Trophoblast cell (in vitro differentiated cells and primary cell): Measurements from ENCODE around the gene NUP54.

Experiments used
- DNase-seq, 2 donors: peaks; one replicate each; pipeline ENCODE4 v3.0.0-alpha.2; 2016
- H2AFZ ChIP-seq: 2 replicates; pipeline ENCODE4 v1.6.1; 2013; ENCODE audit warnings: low read length, moderate library complexity, mild to moderate bottlenecking; ENCODE audit not compliant: insufficient read depth, poor library complexity
- H2AK5ac ChIP-seq: 2 replicates; pipeline ENCODE4 v1.6.1; 2013; ENCODE audit warnings: mild to moderate bottlenecking, low read length
- H2BK120ac ChIP-seq: 2 replicates; pipeline ENCODE4 v1.6.1; 2013; ENCODE audit warnings: low read length, mild to moderate bottlenecking, moderate library complexity; ENCODE audit not compliant: insufficient read depth, poor library complexity
- H2BK12ac ChIP-seq: 2 replicates; pipeline ENCODE4 v1.6.1; 2013; ENCODE audit warnings: mild to moderate bottlenecking, low read length, moderate library complexity
- H2BK5ac ChIP-seq: 2 replicates; pipeline ENCODE4 v1.6.1; 2013; ENCODE audit warnings: low read length, low read depth, moderate library complexity, mild to moderate bottlenecking; ENCODE audit not compliant: poor library complexity
- H3K14ac ChIP-seq: 2 replicates; pipeline ENCODE4 v1.6.1; 2013; ENCODE audit warnings: mild to moderate bottlenecking, low read length
- H3K18ac ChIP-seq: 2 replicates; pipeline ENCODE4 v1.6.1; 2013; ENCODE audit warnings: mild to moderate bottlenecking, low read length
- H3K23ac ChIP-seq: 2 replicates; pipeline ENCODE4 v1.6.1; 2013; ENCODE audit warnings: low read length
- H3K27ac ChIP-seq: 2 replicates; pipeline ENCODE4 v1.5.1; 2013; ENCODE audit warnings: low read depth, mild to moderate bottlenecking, inconsistent platforms, low read length, moderate library complexity
- H3K27me3 ChIP-seq: 2 replicates; pipeline ENCODE4 v1.6.1; 2013; ENCODE audit warnings: inconsistent platforms, mild to moderate bottlenecking, low read length, moderate library complexity; ENCODE audit not compliant: insufficient read depth
- H3K36me3 ChIP-seq, 2 experiments: 1 replicate in 1 of 2; 2 replicates in 1 of 2; pipeline ENCODE4 v1.6.1; 2013; ENCODE audit warnings: low read length in 2 of 2, mild to moderate bottlenecking in 2 of 2, moderate library complexity in 1 of 2; ENCODE audit not compliant: insufficient read depth in 2 of 2, control insufficient read depth in 1 of 2
- H3K4ac ChIP-seq: 2 replicates; pipeline ENCODE4 v1.6.1; 2013; ENCODE audit warnings: low read depth, mild to moderate bottlenecking, low read length, moderate library complexity
- H3K4me1 ChIP-seq, 2 experiments: 1 replicate in 1 of 2; 2 replicates in 1 of 2; pipeline ENCODE4 v1.6.1; 2013; ENCODE audit warnings: low read length in 2 of 2, mild to moderate bottlenecking in 2 of 2, moderate library complexity in 1 of 2; ENCODE audit not compliant: insufficient read depth in 2 of 2, control insufficient read depth in 1 of 2
- H3K4me2 ChIP-seq: 2 replicates; pipeline ENCODE4 v1.6.1; 2013; ENCODE audit warnings: inconsistent platforms, mild to moderate bottlenecking, low read length, moderate library complexity
- H3K4me3 ChIP-seq: 2 replicates; pipeline ENCODE4 v1.5.1; 2013; ENCODE audit warnings: mild to moderate bottlenecking, low read depth, low read length, inconsistent platforms
- H3K79me1 ChIP-seq: one replicate; pipeline ENCODE4 v1.6.1; 2013; ENCODE audit warnings: low read length
- H3K79me2 ChIP-seq: 2 replicates; pipeline ENCODE4 v1.6.1; 2013; ENCODE audit warnings: low read length, mild to moderate bottlenecking; ENCODE audit not compliant: control insufficient read depth, insufficient read depth, poor library complexity
- H3K9ac ChIP-seq: 2 replicates; pipeline ENCODE4 v1.6.1; 2013; ENCODE audit warnings: mild to moderate bottlenecking, low read length
- H3K9me3 ChIP-seq: 2 replicates; pipeline ENCODE4 v1.6.1; 2013; ENCODE audit warnings: low read depth, mild to moderate bottlenecking, control low read depth, inconsistent platforms, low read length; ENCODE audit not compliant: insufficient read depth
- H4K12ac ChIP-seq: 2 replicates; pipeline ENCODE4 v1.6.1; 2013; ENCODE audit warnings: low read depth, mild to moderate bottlenecking, low read length, moderate library complexity
- H4K8ac ChIP-seq: 2 replicates; pipeline ENCODE4 v1.6.1; 2013; ENCODE audit warnings: low read depth, mild to moderate bottlenecking, low read length, moderate library complexity
- H4K91ac ChIP-seq: one replicate; pipeline ENCODE4 v1.6.1; 2013; ENCODE audit warnings: low read depth, mild to moderate bottlenecking, low read length, moderate library complexity
- whole genome bisulfite sequencing: extraction: QIAGEN DNeasy Blood & Tissue Kit; methylation state at CpG from one replicate; pipeline ENCODE4 v1.1.7; 2013; ENCODE audit warnings: missing lambda C conversion rate; ENCODE audit not compliant: insufficient read length, insufficient coverage; ENCODE audit errors: extremely low coverage; 5-methylcytosine and 5-hydroxymethylcytosine counted together

The NUP54 gene

GRCh38 chr4:76127754-76128153 is 20.4 kb downstream of the NUP54 start:
- no peak overlapping the region for H2BK12ac ChIP-seq
- no peak overlapping the region for H2BK120ac ChIP-seq
- no peak overlapping the region for H4K12ac ChIP-seq

GRCh38 chr4:76125816-76126215 is 22.4 kb downstream of the NUP54 start:
- Histone ChIP-seq H2BK5ac (no peak overlapping the region), H4K91ac (no peak overlapping the region), H4K8ac (no peak overlapping the region), H3K4ac (no peak overlapping the region), H3K9me3 (no peaks in the 10 kb centered on the region), H3K14ac (no peak overlapping the region), H3K18ac (no peak overlapping the region), H3K79me2 (no peaks in the 10 kb centered on the region), H3K4me2 (no peak overlapping the region), H3K27ac (no peak overlapping the region), H3K23ac (no peak overlapping the region), H3K4me3 (no peak overlapping the region), H3K27me3 (no peaks in the 10 kb centered on the region), H3K79me1 (no peaks in the 10 kb centered on the region), H3K9ac (no peak overlapping the region), H4K12ac (no peak overlapping the region), H3K4me1 (no peaks in the 10 kb centered on the region), H2BK120ac (no peak overlapping the region), H2AK5ac (no peak overlapping the region), H2BK12ac (no peak overlapping the region), H2AFZ (no peak overlapping the region), H3K36me3 (peaks cover 8 to 11% of the 10 kb centered on the region in 2 experiments)
- no peak for DNase-seq

More at GRCh38 chr4:76127754-76128153, 20.4 kb downstream of the NUP54 start:
- no peaks in the 10 kb centered on the region for H3K27me3 ChIP-seq
- no peaks in the 10 kb centered on the region for H3K79me2 ChIP-seq
- no peak overlapping the region for H3K9ac ChIP-seq
- peaks cover 8 to 10% of the 10 kb centered on the region in 2 experiments for H3K36me3 ChIP-seq
- no peak overlapping the region for H4K8ac ChIP-seq
- no peak overlapping the region for H3K4me3 ChIP-seq
- no peak overlapping the region for H3K27ac ChIP-seq
- no peak for DNase-seq
- H2BK5ac ChIP-seq = no peak overlapping the region
- H3K4ac ChIP-seq = no peak overlapping the region
- no CpG with 5 or more reads among the region's 3 CpGs for WGBS
- H2AK5ac ChIP-seq = no peak overlapping the region
- H3K18ac ChIP-seq = no peak overlapping the region
- no peak overlapping the region for H2AFZ ChIP-seq
- H3K9me3 ChIP-seq = no peaks in the 10 kb centered on the region
- H3K4me2 ChIP-seq = no peak overlapping the region
- H3K14ac ChIP-seq = no peak overlapping the region
- no peaks in the 10 kb centered on the region for H3K79me1 ChIP-seq
- H4K91ac ChIP-seq = no peak overlapping the region
- no peak overlapping the region for H3K23ac ChIP-seq
- no peaks in the 10 kb centered on the region for H3K4me1 ChIP-seq

- Histone ChIP-seq H3K4me2 (no peak overlapping the region), H3K14ac (no peak overlapping the region), H3K4me1 (no peaks in the 10 kb centered on the region), H2BK12ac (no peak overlapping the region), H2BK5ac (no peak overlapping the region), H4K12ac (no peak overlapping the region), H3K36me3 (peaks cover 9 to 17% of the 10 kb centered on the region in 2 experiments), H3K79me1 (no peaks in the 10 kb centered on the region), H3K4me3 (no peak overlapping the region), H3K9ac (no peak overlapping the region), H3K18ac (no peak overlapping the region), H2BK120ac (no peak overlapping the region), H3K27ac (no peak overlapping the region), H2AFZ (no peak overlapping the region), H3K27me3 (no peaks in the 10 kb centered on the region), H4K91ac (no peak overlapping the region), H3K79me2 (no peaks in the 10 kb centered on the region), H3K23ac (no peak overlapping the region), H4K8ac (no peak overlapping the region), H3K9me3 (no peaks in the 10 kb centered on the region), H2AK5ac (no peak overlapping the region), H3K4ac (no peak overlapping the region)
- no peak for DNase-seq
- WGBS = no CpG with 5 or more reads among the region's 4 CpGs
Observed at GRCh38 chr4:76120199-76120598, 28.0 kb downstream of the NUP54 start.

GRCh38 chr4:76117536-76117935 is 30.7 kb downstream of the NUP54 start:
- no peak for DNase-seq
- no peak overlapping the region for H3K4ac ChIP-seq
- H3K27me3 ChIP-seq = no peaks in the 10 kb centered on the region
- H3K9me3 ChIP-seq = no peaks in the 10 kb centered on the region
- H3K4me3 ChIP-seq = no peak overlapping the region
- no peak overlapping the region for H2AFZ ChIP-seq
- no peak overlapping the region for H2BK5ac ChIP-seq
- no peaks in the 10 kb centered on the region for H3K79me2 ChIP-seq
- no peak overlapping the region for H2BK120ac ChIP-seq
- no peaks in the 10 kb centered on the region for H3K79me1 ChIP-seq
- H4K91ac ChIP-seq = no peak overlapping the region
- no peak overlapping the region for H4K12ac ChIP-seq
- no peak overlapping the region for H2BK12ac ChIP-seq
- no peak overlapping the region for H3K4me2 ChIP-seq
- WGBS = no CpG with 5 or more reads among the region's 5 CpGs
- H4K8ac ChIP-seq = no peak overlapping the region
- peaks cover 12 to 14% of the 10 kb centered on the region in 2 experiments for H3K36me3 ChIP-seq
- no peaks in the 10 kb centered on the region for H3K4me1 ChIP-seq
- H2AK5ac ChIP-seq = no peak overlapping the region
- H3K14ac ChIP-seq = no peak overlapping the region
- no peak overlapping the region for H3K9ac ChIP-seq
- H3K18ac ChIP-seq = no peak overlapping the region
- H3K23ac ChIP-seq = no peak overlapping the region
- no peak overlapping the region for H3K27ac ChIP-seq
